Large intestine (tissue), 3 donors: Measurements from ENCODE around the gene TRIM63. TPM values are rescaled to one million over a fixed set of nuclear protein-coding genes. Genes with fewer than 3 reads are reported as not detected.

ENCODE experiments used
- DNase-seq, 2 donors: peaks; one replicate each; pipeline versions ENCODE4 v3.0.0 to v3.0.0-alpha.2; 2013
- H3K27ac ChIP-seq: one replicate; pipeline ENCODE4 v1.5.1; 2013; ENCODE audit warnings: low read length
- H3K27me3 ChIP-seq: 2 replicates; pipeline ENCODE4 v1.6.1; 2013; ENCODE audit warnings: low read length; ENCODE audit not compliant: control insufficient read depth, insufficient read depth
- H3K36me3 ChIP-seq: 2 replicates; pipeline ENCODE4 v1.6.1; 2013; ENCODE audit warnings: low read length; ENCODE audit not compliant: control insufficient read depth, insufficient read depth
- H3K4me1 ChIP-seq: one replicate; pipeline ENCODE4 v1.6.1; 2013; ENCODE audit warnings: low read length; ENCODE audit not compliant: control insufficient read depth, insufficient read depth
- H3K4me3 ChIP-seq: one replicate; pipeline ENCODE4 v1.5.1; 2013; ENCODE audit warnings: low read length
- H3K9me3 ChIP-seq: one replicate; pipeline ENCODE4 v1.6.1; 2013; ENCODE audit warnings: mild to moderate bottlenecking, low read depth, low read length, moderate library complexity; ENCODE audit not compliant: control insufficient read depth
- WGBS: methylation state at CpG from one replicate; pipeline ENCODE4 v1.1.5; 2013; ENCODE audit warnings: low lambda C conversion rate; ENCODE audit not compliant: insufficient coverage; 5-methylcytosine and 5-hydroxymethylcytosine counted together
- polyA plus RNA-seq: library from polyadenylated mRNA; unstranded; fragments of 120-200 nt; gene quantifications from one replicate; pipeline ENCODE4 v1.2.1, GENCODE V29; 2013

TRIM63 gene
- polyA plus RNA-seq, 1 donor = 6.4 TPM

DNA sequence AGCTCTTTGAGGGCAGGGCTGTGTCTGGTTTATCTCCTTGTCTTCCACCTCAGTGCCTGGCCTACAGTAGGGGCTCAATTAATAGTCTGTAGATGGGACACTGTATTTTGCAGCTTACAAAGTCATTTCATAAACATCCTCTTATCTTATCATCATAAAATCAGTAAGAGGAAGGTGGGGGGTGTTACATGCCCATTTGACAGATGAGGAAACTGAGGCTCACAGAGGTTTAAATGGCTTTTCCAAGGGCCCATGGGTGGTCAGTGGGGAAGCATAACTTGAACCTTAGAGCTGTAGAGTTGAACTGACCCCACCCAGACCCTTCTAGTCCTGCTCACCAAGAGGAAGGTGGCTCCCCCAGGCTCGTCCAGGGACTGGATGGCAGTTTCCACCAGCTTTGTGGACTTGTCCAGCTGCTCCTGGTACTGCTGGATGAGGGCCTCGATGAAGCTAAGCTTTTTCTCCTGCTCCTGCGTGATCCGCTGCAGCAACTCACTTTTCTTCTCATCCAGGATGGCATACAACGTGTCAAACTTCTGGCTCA is 9.3 kb downstream of the TRIM63 start:
- no peak for DNase-seq
- no peak overlapping the region for H3K27ac ChIP-seq
- H3K36me3 ChIP-seq = no peaks in the 10 kb centered on the region
- H3K4me3 ChIP-seq = no peak overlapping the region
- no CpG with 5 or more reads among the region's 5 CpGs for WGBS
- H3K4me1 ChIP-seq = peaks cover 10% of the 10 kb centered on the region
- no peaks in the 10 kb centered on the region for H3K27me3 ChIP-seq
- H3K9me3 ChIP-seq = no peaks in the 10 kb centered on the region

DNA sequence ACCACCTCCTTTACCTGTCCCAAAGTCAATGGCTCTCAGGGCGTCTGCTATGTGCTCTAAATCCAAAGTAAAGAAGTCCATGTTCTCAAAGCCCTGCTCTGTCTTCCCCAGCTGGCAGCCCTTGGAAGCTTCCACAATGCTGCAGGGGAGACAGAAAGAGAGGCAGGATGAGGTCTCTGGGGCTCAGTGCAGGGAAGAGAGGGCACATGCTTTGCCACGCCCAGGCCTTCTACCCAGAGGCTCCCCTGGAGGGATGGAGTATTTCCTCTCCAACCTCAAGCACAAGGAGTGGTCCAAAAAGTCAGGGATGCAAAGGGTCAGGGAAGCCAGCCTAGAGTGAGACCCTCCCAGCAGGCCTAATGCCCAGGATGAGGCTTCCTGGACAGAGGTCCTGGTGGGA is 10.2 kb downstream of the TRIM63 start:
- Histone ChIP-seq H3K4me3 (no peak overlapping the region), H3K4me1 (peaks cover 10% of the 10 kb centered on the region), H3K36me3 (no peaks in the 10 kb centered on the region), H3K27me3 (no peaks in the 10 kb centered on the region), H3K9me3 (no peaks in the 10 kb centered on the region), H3K27ac (no peak overlapping the region)
- WGBS = no CpG with 5 or more reads among the region's 2 CpGs
- DNase-seq = no peak

- Histone ChIP-seq H3K9me3 (no peaks in the 10 kb centered on the region), H3K27ac (no peak overlapping the region), H3K36me3 (no peaks in the 10 kb centered on the region), H3K27me3 (no peaks in the 10 kb centered on the region), H3K4me3 (no peak overlapping the region), H3K4me1 (peaks cover 15% of the 10 kb centered on the region)
- no peak for DNase-seq
- WGBS = 100% methylated on average over 1 of the region's 2 CpGs
These were observed 12.4 kb downstream of the TRIM63 start for GRCh38 chr1:26055041-26055440.

GRCh38 chr1:26053718-26054560 is 13.5 kb downstream of the TRIM63 start:
- peak; percentile 80 to 88 for DNase-seq
- H3K4me3 ChIP-seq = peak overlapping the region; percentile 51
- H3K4me1 ChIP-seq = peaks cover 24% of the 10 kb centered on the region
- 100% methylated on average over 1 of the region's 16 CpGs for WGBS
- no peaks in the 10 kb centered on the region for H3K36me3 ChIP-seq
- peak overlapping the region; percentile 84 for H3K27ac ChIP-seq
- no peaks in the 10 kb centered on the region for H3K27me3 ChIP-seq
- no peaks in the 10 kb centered on the region for H3K9me3 ChIP-seq

DNA sequence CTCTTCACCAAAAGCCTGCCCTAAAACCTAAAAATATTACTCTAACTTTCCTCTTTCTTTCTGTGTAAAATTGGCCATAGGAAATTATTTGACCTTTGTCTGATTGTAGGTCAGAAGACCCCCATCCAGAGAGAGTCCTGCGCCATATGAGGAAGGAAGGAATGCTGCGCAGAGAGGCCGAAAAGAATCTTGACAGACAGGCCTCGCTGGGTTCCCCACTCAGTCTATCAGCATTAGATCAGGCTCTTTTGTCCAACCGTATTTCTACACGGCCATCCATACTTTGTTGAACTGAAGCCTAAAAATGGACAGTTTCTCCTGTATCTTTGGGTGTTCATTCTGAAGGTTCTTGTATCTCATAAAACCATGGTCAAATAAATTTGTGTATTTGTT is 17.2 kb downstream of the TRIM63 start:
- no CpG with 5 or more reads among the region's 6 CpGs for WGBS
- peaks cover 16% of the 10 kb centered on the region for H3K27me3 ChIP-seq

GRCh38 chr1:26049531-26050247 is 17.7 kb downstream of the TRIM63 start:
- H3K9me3 ChIP-seq = no peaks in the 10 kb centered on the region
- peaks cover 20% of the 10 kb centered on the region for H3K27me3 ChIP-seq
- H3K27ac ChIP-seq = peak overlapping the region; percentile 93
- no peaks in the 10 kb centered on the region for H3K36me3 ChIP-seq
- WGBS = no CpG with 5 or more reads among the region's 10 CpGs
- peaks cover 27% of the 10 kb centered on the region for H3K4me1 ChIP-seq
- H3K4me3 ChIP-seq = no peak overlapping the region
- peak; percentile 92 to 95 for DNase-seq

More for the DNA sequence above, 17.2 kb downstream of the TRIM63 start:
- H3K9me3 ChIP-seq = no peaks in the 10 kb centered on the region
- peaks cover 30% of the 10 kb centered on the region for H3K4me1 ChIP-seq
- H3K36me3 ChIP-seq = no peaks in the 10 kb centered on the region
- no peak overlapping the region for H3K4me3 ChIP-seq
- H3K27ac ChIP-seq = peak overlapping the region; percentile 93
- DNase-seq = no peak

DNA sequence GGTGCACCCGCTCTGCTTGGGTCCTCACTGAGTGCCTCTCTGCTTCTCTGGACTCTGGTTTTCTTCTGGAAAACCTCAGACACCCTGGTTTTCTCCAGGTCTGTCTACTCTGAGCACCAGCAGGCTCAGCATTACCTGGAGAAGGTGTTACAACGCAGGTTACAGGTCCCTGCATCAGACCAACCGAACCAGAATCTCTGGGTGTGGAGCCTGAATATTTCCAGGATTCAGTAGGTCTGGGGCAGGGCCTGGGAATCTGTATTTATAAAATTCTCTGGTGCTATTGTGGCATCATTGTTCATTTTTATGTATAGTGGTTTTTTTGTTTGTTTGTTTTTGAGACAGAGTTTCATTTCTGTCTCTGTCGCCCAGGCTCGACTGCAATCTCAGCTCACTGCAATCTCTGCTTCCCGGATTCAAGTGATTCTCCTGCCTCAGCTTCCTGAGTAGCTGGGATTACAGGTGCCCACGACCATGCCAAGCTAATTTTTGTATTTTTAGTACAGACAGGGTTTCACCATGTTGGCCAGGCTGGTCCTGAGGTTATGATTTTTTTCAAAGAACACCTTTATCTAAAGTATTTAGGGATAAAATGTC is 20.1 kb downstream of the TRIM63 start:
- Histone ChIP-seq H3K27me3 (peaks cover 23% of the 10 kb centered on the region), H3K27ac (peak overlapping the region; percentile 93), H3K4me3 (peak overlapping the region; percentile 62), H3K9me3 (no peaks in the 10 kb centered on the region), H3K36me3 (peaks cover 18% of the 10 kb centered on the region), H3K4me1 (peaks cover 25% of the 10 kb centered on the region)
- no CpG with 5 or more reads among the region's 7 CpGs for WGBS
- DNase-seq = no peak

GRCh38 chr1:26046246-26047095 is 21.0 kb downstream of the TRIM63 start:
- Histone ChIP-seq H3K27ac (peak overlapping the region; percentile 93), H3K9me3 (no peaks in the 10 kb centered on the region), H3K4me3 (peak overlapping the region; percentile 62), H3K36me3 (peaks cover 23% of the 10 kb centered on the region), H3K27me3 (peaks cover 23% of the 10 kb centered on the region), H3K4me1 (peaks cover 25% of the 10 kb centered on the region)
- peak in 1 of 2 donors; percentile 74 for DNase-seq
- whole genome bisulfite sequencing = no CpG with 5 or more reads among the region's 57 CpGs

DNA sequence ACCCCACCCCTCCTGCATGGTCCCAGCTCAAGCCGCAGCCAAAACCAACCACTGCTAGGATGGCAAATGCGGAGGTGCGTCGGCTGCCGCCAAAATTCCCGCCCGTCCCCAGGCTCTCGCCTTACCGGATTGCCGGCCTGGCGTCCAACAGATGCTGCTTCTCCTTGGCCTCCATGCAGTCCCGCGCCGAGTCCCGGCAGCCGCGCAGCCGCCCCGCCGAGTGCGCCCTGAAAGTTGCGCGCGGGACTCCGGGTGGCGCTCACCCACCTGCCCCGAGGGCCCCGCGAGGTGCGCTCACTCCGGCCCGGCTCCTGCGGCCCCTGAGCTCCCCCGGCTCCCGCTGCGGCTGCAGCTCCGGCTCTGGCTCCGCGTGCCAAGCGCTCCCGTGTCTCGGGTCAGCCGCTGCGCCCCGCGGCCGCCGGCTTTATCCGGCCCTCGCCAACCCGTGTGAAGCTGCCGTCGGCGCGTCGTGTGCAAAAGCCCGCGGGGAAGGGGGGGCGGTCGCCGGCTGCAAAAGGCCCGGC is 21.6 kb downstream of the TRIM63 start, which contains the start of gene SLC30A2:
Gene SLC30A2 (minus strand): TSS at position 397 of the 524 bp plus-strand sequence. CDS start 222 bp downstream, at position 175.
- peaks cover 23% of the 10 kb centered on the region for H3K27me3 ChIP-seq
- no CpG with 5 or more reads among the region's 62 CpGs for WGBS
- peak within 1 kb of the TSS; percentile 93 for H3K27ac ChIP-seq

More for the DNA sequence above, 21.6 kb downstream of the TRIM63 start, which contains the start of gene SLC30A2:
- Histone ChIP-seq H3K36me3 (peaks cover 23% of the 10 kb centered on the region), H3K9me3 (no peaks in the 10 kb centered on the region), H3K4me1 (peaks cover 25% of the 10 kb centered on the region), H3K4me3 (peak within 1 kb of the TSS; percentile 62)
- DNase-seq = peak in 1 of 2 donors; percentile 75
